Stimulated activated naive CD8-positive, alpha-beta T cell treated with anti-CD3 and anti-CD28 coated beads, Interleukin-15, amount 100 ng/mL, for 72 hours (primary cell): ENCODE results near the gene RNASEH2A.
"Not testable (repeated sequence)": the region's sequence is repeated elsewhere in the genome, so short reads cannot be mapped to it uniquely, and the experiment has no call there.

Experiments used
- ATAC-seq: fragments of 150-1000 bp; cut with Tn5 transposase; 2 replicates; pipeline ENCODE4 v1.10.0; 2021; ENCODE audit warnings: mild to moderate bottlenecking, moderate library complexity
- DNase-seq, 2 donors: peaks; one replicate each; pipeline ENCODE4 v3.0.0; 2021 to 2022
- H3K27ac Mint-ChIP-seq, 2 donors: one replicate each; pipeline ENCODE4 v1.8.0; 2022; ENCODE audit warnings: mild to moderate bottlenecking in 2 of 2, mixed read lengths in 2 of 2, moderate library complexity in 2 of 2
- H3K27me3 Mint-ChIP-seq: one replicate; pipeline ENCODE4 v1.8.0; 2022; ENCODE audit warnings: mixed read lengths
- H3K4me1 Mint-ChIP-seq: one replicate; pipeline ENCODE4 v1.8.0; 2022; ENCODE audit warnings: mild to moderate bottlenecking, mixed read lengths
- H3K4me3 Mint-ChIP-seq, 2 donors: one replicate each; pipeline ENCODE4 v1.8.0; 2022; ENCODE audit warnings: mild to moderate bottlenecking in 2 of 2, mixed read lengths in 2 of 2, moderate library complexity in 1 of 2
- H3K9me3 Mint-ChIP-seq, 2 donors: one replicate each; pipeline ENCODE4 v1.8.0; 2022; ENCODE audit warnings: mixed read lengths in 2 of 2

Gene RNASEH2A

GRCh38 chr19:12797141-12797587, 9.2 kb upstream of the RNASEH2A start:
- Mint-ChIP-seq H3K27me3 (no peaks in the 10 kb centered on the region), H3K4me3 (no peak overlapping the region), H3K4me1 (peaks cover 50% of the 10 kb centered on the region), H3K27ac (peak overlapping the region in 1 of 2 donors; percentile 40), H3K9me3 (no peaks in the 10 kb centered on the region)
- DNase-seq, result no peak
- no peak for ATAC-seq

GRCh38 chr19:12797607-12798006, 8.8 kb upstream of the RNASEH2A start:
- DNase-seq, ATAC-seq, H3K27ac Mint-ChIP-seq, H3K27me3 Mint-ChIP-seq, H3K4me3 Mint-ChIP-seq, H3K9me3 Mint-ChIP-seq: not testable (repeated sequence)
- H3K4me1 Mint-ChIP-seq, result peaks cover 54% of the 10 kb centered on the region

- no peak for ATAC-seq
- Mint-ChIP-seq H3K27me3 (no peaks in the 10 kb centered on the region), H3K27ac (no peak overlapping the region), H3K4me1 (peaks cover 45% of the 10 kb centered on the region), H3K4me3 (peak overlapping the region; percentile 29 to 87), H3K9me3 (no peaks in the 10 kb centered on the region)
- no peak for DNase-seq
Observed at GRCh38 chr19:12799742-12800465, 6.5 kb upstream of the RNASEH2A start.

GRCh38 chr19:12800466-12800770, 6.0 kb upstream of the RNASEH2A start:
- no peaks in the 10 kb centered on the region for H3K9me3 Mint-ChIP-seq
- DNase-seq, result no peak
- no peaks in the 10 kb centered on the region for H3K27me3 Mint-ChIP-seq
- H3K27ac Mint-ChIP-seq, result no peak overlapping the region
- peaks cover 44% of the 10 kb centered on the region for H3K4me1 Mint-ChIP-seq
- peak overlapping the region; percentile 87 to 92 for H3K4me3 Mint-ChIP-seq
- no peak for ATAC-seq

DNA sequence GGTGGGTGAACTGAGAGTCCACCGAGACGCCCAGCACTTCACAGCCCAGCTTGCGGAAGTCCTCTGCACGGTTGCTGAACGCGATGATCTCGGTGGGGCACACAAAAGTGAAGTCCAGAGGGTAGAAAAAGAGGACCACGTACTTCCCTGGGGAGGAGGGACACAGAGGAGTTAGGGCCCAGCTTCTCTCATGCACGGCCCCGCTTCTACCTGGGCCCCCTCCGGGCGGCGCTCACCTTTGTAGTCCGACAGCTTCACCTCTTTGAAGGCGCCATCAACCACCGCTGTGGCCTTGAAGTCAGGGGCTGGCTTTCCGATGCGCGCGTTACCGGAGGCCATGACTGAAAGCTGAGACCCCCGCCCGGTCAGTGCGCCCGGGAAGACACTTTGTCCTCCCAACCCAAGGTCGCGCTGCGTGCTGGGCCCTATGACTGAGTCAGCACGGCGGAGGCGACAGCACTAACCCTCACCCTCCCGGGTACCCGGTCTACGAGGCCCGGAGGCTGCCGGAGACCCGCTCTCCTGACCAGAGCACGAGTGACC, 5.4 kb upstream of the RNASEH2A start:
- Mint-ChIP-seq H3K27ac (peak overlapping the region; percentile 71 to 87), H3K4me1 (peaks cover 42% of the 10 kb centered on the region), H3K4me3 (peak overlapping the region; percentile 87 to 92), H3K27me3 (no peaks in the 10 kb centered on the region), H3K9me3 (no peaks in the 10 kb centered on the region)
- peak; percentile 41 to 44 for DNase-seq
- ATAC-seq, result peak; percentile 35

GRCh38 chr19:12801466-12802266, 4.7 kb upstream of the RNASEH2A start, which contains the start of the genes PRDX2 and THSD8:
Gene PRDX2, minus strand, starts transcription at chr19:12801800. Its CDS starts 539 bp downstream, at chr19:12801261.
Gene THSD8, plus strand, starts transcription at chr19:12802069. Its CDS starts 3 bp downstream, at chr19:12802072.
- DNase-seq (peak; percentile 86 to 88), ATAC-seq (peak; percentile 80)
- Mint-ChIP-seq H3K27me3 (no peaks in the 10 kb centered on the region), H3K27ac (peak within 1 kb of the TSS; percentile 87 to 88), H3K4me1 (peaks cover 42% of the 10 kb centered on the region), H3K9me3 (no peaks in the 10 kb centered on the region), H3K4me3 (peak within 1 kb of the TSS; percentile 87 to 92)

DNA sequence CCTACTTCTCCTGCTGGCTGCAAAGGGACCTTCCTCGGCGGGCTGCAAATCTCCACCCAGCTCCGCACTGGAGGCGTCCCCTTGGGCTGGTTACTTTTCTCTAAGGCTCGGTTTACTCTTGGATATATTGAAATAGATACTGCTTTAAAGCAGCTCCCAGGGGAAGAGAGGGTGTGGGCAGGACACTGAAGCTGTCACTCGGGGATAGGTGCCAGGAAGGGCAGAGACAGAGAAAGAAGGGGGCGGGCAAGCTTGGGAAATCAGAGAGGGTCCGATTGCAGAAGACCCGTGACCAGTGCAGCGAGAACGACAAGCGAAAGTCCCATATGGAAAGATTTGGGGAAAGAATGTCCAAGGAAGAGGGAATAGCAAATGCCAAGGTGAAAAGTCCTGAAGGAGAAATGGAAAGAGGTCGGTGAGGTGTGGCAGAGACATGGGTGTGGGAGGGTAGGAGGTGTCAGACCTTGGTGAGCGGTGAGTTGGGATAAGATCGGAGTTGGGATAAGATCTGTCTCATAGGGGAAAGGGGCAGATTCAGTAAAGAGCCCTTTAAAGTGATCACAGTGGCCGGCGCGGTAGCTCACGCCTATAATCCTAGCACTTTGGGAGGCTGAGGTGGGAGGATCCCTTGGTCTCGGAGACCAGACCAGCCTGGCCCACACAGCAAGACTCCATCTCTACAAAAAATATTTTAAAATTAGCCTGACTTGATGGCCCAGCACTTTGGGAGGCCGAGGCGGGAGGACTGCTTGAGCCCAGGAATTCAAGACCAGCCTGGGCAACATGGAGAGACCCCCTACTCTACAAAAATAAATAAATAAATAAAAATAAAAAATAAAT, 3.9 kb upstream of the RNASEH2A start:
- DNase-seq (no peak), ATAC-seq (no peak)
- Mint-ChIP-seq H3K4me1 (peaks cover 48% of the 10 kb centered on the region), H3K27me3 (no peaks in the 10 kb centered on the region), H3K4me3 (peak overlapping the region; percentile 87 to 92), H3K9me3 (no peaks in the 10 kb centered on the region), H3K27ac (peak overlapping the region; percentile 12 to 88)

- Mint-ChIP-seq H3K4me3 (no peak overlapping the region), H3K27ac (no peak overlapping the region)
- no peak for DNase-seq
Observed at GRCh38 chr19:12804051-12804450, 2.3 kb upstream of the RNASEH2A start.

GRCh38 chr19:12815088-12815487, 8.7 kb downstream of the RNASEH2A start:
- Mint-ChIP-seq H3K4me3 (no peak overlapping the region), H3K27me3 (no peaks in the 10 kb centered on the region), H3K27ac (no peak overlapping the region), H3K4me1 (no peaks in the 10 kb centered on the region), H3K9me3 (no peaks in the 10 kb centered on the region)
- DNase-seq, result no peak
- no peak for ATAC-seq

More at GRCh38 chr19:12804051-12804450, 2.3 kb upstream of the RNASEH2A start:
- H3K4me1 Mint-ChIP-seq, result peaks cover 52% of the 10 kb centered on the region
- H3K27me3 Mint-ChIP-seq, result no peaks in the 10 kb centered on the region
- H3K9me3 Mint-ChIP-seq, result no peaks in the 10 kb centered on the region
- no peak for ATAC-seq

DNA sequence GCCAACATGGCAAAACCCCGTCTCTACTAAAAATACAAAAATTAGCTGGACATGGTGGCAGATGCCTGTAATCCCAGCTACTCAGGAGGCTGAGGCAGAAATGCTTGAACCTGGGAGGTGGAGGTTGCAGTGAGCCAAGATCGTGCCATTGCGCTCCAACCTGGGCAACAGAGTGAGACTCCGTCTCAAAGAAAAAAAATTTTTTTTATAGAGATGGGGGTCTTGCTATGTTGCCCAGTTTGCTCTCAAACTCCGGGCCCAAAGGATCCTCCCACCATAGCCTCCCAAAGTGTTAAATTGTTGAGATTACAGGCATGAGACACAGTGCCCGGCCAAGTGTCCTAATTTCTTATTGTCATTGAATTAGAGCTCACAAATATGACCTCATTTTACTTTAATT, 10.8 kb downstream of the RNASEH2A start:
- not testable (repeated sequence) for H3K9me3 Mint-ChIP-seq, ATAC-seq, DNase-seq, H3K27me3 Mint-ChIP-seq, H3K4me3 Mint-ChIP-seq, H3K27ac Mint-ChIP-seq, H3K4me1 Mint-ChIP-seq

DNA sequence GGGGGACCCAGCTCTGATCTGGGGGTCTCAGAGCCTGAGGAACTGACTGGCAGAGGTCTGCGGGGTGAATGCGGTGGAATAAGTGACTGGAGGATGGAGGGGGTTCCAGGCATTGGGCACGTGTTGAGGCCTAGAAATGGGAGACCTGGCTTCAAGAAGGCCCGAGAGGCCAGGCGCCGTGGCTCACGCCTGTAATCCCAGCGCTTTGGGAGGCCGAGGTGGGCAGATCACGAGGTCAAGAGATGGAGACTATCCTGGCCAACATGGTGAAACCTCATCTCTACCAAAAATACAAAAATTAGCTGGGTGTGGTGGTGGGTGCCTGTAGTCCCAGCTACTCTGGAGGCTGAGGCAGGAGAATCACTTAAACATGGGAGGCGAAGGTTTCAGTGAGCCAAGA, 11.4 kb downstream of the RNASEH2A start:
- not testable (repeated sequence) for H3K27ac Mint-ChIP-seq, H3K4me3 Mint-ChIP-seq, DNase-seq, ATAC-seq, H3K4me1 Mint-ChIP-seq, H3K9me3 Mint-ChIP-seq, H3K27me3 Mint-ChIP-seq

GRCh38 chr19:12821761-12822160, 15.4 kb downstream of the RNASEH2A start:
- peaks cover 11% of the 10 kb centered on the region for H3K4me1 Mint-ChIP-seq

DNA sequence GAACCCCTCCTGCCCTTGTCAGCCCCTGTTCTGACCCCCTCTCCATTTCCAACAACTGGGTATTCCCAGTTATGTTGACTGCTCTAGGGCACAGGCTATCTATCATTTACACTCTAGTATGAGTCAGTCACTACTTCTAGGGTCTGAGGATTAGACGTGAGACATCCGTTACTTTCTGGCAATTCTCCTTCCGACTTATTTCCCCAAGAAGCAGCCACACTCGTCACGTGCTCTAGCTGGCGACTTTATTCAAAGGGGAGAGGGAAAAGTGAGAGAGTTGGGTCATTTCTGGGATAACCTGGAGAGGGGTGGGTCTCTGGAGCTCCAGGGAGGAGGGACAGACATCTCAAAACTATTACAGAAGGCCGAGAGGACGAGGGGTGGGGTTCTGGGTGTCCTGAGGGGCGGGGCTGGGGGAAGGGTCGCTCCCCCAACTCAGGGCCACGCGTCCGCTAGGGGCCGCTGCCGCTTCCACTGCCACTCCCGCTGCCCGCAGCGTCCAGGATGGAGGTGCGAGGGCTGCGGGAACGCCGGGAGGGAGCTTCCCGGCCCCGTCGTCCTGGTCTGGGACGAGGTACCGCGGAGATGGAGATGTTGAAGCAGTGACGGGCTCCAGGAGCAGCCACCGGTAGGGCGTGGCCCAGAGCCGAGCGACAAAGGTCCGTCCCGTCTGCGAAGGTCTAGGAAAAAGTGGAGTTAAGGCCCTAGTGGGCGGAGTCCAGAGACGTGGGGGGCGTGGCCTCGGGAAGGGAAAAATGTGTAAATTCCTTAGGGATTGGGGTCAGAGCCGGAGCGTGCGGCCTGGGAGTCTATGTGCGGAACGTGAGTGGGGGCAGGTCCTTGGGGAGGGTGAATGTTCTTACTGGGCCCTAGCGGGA, 19.1 kb downstream of the RNASEH2A start:
- peak overlapping the region; percentile 24 to 65 for H3K4me3 Mint-ChIP-seq
- peaks cover 60% of the 10 kb centered on the region for H3K27me3 Mint-ChIP-seq
- H3K4me1 Mint-ChIP-seq, result peaks cover 17% of the 10 kb centered on the region
- peaks cover 0 to 4% of the 10 kb centered on the region in 2 donors for H3K9me3 Mint-ChIP-seq
- DNase-seq (no peak), ATAC-seq (peak; percentile 48)
- no peak overlapping the region for H3K27ac Mint-ChIP-seq

More at GRCh38 chr19:12821761-12822160, 15.4 kb downstream of the RNASEH2A start:
- H3K27me3 Mint-ChIP-seq, result peaks cover 22% of the 10 kb centered on the region
- ATAC-seq (no peak), DNase-seq (no peak)
- H3K4me3 Mint-ChIP-seq, result no peak overlapping the region
- H3K27ac Mint-ChIP-seq, result no peak overlapping the region
- peaks cover 0 to 4% of the 10 kb centered on the region in 2 donors for H3K9me3 Mint-ChIP-seq

DNA sequence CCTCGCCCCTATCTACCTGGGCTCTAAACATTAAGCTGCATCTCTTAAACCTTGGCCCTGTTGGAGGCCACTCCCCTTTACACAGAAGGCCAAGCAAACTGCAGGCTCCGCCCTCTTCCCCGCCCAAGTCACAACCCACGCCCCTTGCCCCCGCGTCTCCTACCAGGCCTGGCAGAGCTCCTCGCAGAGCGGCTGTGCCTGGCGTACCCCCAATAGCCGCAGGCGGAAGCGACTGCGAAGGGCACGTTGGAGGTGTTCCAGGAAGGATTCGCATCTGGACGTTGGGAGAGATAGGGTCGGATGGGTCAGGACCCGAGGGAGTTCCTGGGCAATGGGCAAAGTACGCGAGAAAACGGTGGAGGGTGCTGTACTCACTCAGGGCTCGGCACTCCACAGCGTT, 22.1 kb downstream of the RNASEH2A start:
- DNase-seq (peak in 1 of 2 donors; percentile 42), ATAC-seq (peak; percentile 70)
- Mint-ChIP-seq H3K9me3 (peaks cover 0 to 4% of the 10 kb centered on the region in 2 donors), H3K4me1 (peaks cover 30% of the 10 kb centered on the region), H3K27me3 (peaks cover 90% of the 10 kb centered on the region), H3K4me3 (no peak overlapping the region), H3K27ac (no peak overlapping the region)
